Right hindlimb (tissue), 1 donor: Measurements from ENCODE around the gene SLC8A2.
A peak's percentile ranks its signal among the peaks of the same experiment; 100 is the strongest.
"Not testable (repeated sequence)": the region's sequence is repeated elsewhere in the genome, so short reads cannot be mapped to it uniquely, and the experiment has no call there.

Source experiments
- DNase-seq: peaks from one replicate; pipeline ENCODE4 v3.0.0-alpha.2; 2018

Gene SLC8A2

GRCh38 chr19:47428177-47428894 is 43.4 kb downstream of the SLC8A2 start:
- DNase-seq, result peak; percentile 81

DNA sequence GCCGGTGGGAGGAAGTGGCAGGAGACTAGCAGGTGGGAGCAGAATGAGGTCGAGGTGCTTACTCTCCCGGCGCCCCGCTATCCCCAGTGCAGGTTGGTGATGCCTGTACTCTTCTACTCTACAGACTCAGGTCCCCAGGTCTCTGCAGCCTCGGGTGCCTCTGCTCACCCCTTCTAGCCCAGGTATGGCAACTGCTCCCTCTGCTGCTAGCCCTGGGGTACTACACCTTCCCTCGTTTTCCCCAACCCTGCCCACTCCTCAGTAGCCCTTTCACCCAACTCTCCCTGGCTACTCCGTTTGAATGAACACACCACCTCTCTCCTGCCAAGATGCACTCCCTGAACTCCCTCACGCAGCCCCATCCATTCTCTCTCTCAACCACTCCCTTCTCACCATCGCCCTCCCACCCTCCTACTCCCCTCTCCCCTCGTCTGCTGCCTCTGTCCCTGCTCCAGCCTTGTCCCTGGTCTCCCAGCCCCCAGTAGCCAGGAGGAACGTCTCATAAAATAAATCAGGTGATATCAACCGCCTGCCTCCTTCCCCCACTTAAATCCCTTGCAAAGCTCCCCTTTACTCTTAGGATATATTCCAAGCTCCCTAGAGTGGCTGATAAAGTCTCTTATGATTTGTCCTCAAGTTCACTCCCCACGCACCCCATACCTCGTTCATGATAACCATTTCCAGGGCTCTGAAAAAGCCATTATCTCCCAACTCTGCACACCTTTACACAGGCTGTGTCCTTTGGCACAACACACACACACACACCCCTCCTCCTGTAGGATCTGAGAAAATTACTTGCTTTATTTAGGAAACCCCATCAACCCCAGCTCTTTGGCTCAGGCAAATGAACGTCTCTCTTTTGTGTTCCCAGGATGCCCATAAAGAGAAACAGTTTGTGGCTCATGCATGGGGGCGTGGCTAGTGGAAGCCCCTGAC is 44.2 kb downstream of the SLC8A2 start:
- DNase-seq, result peak; percentile 63

DNA sequence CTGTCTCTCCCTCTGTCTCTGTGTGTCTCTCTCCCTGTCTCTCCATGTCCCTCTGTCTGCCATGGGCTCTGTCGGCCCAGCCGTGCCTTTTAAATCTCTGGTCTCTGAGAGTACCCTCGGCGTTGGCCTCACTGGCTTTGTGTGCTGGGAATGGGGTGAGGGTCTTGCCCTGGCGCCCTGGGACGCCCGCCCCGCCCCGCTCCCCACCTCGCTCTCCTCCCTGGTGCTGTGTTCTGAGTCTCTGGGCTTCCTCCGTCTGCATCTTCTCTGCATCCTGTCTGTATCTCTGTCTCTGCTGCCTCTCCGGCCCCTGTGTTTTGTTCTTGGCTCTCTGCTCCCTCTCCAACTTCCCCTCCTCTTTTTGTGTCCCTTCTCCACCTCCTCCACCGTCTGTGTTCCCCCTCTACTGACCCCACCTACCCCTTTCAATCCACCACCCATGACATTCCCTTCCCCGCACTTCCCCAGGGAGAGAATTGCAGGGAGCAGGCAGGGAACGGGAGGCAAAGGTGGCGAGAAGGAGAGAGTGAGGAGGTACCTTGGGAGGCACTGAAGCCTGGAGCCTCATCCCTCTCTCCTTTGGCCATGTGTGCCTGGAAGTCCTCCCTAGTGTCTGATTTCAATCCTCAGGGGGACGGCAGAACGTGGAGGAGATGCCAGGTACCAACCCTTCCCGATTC is 48.4 kb downstream of the SLC8A2 start:
- DNase-seq, result no peak

DNA sequence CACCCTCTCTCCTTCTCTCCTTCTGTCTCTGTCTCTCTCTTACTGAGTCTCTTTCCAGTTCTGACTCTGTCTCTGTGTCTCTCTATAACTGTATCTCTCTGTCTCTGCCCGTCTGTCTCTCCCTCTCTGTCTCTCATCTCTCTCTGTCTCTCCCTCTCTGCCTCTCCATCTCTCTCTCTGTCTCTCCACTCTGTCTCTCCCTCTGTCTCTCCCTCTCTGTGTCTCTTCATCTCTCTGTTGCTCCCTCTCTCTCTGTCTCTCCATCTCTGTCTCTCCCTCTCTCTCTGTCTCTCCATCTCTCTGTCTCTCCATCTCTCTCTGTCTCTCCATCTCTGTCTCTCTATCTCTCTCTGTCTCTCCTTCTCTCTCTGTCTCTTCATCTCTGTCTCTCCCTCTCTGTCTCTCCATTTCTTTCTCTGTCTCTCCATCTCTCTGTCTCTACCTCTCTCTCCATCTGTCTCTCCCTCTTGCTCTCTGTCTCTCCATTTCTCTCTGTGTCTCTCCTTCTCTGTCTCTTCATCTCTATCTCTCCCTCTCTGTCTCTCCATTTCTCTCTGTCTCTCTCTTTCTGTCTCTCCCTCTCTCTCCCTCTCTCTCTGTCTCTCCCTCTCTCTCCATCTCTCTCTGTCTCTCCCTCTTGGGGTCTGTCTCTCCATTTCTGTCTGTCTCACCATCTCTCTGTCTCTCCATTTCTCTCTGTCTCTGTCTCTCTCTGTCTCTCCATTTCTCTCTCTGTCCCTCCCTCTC is 49.1 kb downstream of the SLC8A2 start:
- DNase-seq, result no peak

- no peak for DNase-seq
Observed at GRCh38 chr19:47421844-47422395, 49.8 kb downstream of the SLC8A2 start.

DNA sequence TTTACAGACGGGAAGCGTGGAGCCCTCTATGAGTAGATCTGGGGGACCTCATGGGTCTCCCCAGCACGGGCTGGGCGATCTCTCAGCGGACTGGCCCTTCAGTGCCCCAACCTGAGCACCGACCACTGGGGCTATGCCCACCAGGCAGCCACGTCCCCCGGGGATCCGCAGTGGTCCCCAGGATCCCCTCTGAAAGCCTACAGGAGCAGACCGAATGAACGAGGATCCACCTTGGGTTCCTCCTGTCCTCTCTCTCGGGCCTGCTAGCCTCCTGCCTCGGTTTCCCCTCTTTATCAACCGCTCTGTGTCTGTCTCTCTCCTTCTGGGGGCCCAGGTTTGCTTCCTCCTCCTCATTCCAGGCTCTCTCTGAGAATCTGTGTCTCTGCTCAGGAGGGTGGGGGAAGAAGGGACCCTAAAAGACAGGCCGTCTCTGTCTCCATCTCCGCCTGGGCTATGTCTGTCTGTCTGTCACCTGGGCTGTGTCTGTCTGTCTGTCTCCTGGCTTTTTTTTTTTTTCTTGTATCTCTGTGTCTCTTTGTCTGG is 50.4 kb downstream of the SLC8A2 start:
- no peak for DNase-seq

GRCh38 chr19:47419789-47420188 is 51.9 kb downstream of the SLC8A2 start:
- no peak for DNase-seq

GRCh38 chr19:47419030-47419783 is 52.5 kb downstream of the SLC8A2 start, which contains the start of gene MEIS3:
Gene MEIS3, minus strand, starts transcription at chr19:47419527. Its CDS starts 446 bp downstream, at chr19:47419081.
- DNase-seq, result no peak

DNA sequence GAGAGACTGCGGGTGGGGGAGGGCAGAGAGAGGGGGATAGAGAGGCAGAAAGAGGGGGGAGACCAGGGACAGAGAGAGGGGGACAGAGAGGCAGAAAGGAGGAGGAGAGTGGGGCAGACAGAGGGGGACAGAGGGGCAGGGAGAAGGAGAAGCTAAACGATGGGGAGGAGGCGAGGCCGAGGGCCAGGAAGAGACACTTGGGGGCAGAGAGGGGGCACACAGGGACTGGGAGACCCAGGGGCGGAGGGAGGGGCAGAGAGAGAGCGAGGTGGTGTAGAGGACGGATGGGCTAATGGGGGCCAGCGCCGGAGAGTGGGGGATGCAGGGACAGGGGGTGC is 53.0 kb downstream of the SLC8A2 start:
- no peak for DNase-seq

DNA sequence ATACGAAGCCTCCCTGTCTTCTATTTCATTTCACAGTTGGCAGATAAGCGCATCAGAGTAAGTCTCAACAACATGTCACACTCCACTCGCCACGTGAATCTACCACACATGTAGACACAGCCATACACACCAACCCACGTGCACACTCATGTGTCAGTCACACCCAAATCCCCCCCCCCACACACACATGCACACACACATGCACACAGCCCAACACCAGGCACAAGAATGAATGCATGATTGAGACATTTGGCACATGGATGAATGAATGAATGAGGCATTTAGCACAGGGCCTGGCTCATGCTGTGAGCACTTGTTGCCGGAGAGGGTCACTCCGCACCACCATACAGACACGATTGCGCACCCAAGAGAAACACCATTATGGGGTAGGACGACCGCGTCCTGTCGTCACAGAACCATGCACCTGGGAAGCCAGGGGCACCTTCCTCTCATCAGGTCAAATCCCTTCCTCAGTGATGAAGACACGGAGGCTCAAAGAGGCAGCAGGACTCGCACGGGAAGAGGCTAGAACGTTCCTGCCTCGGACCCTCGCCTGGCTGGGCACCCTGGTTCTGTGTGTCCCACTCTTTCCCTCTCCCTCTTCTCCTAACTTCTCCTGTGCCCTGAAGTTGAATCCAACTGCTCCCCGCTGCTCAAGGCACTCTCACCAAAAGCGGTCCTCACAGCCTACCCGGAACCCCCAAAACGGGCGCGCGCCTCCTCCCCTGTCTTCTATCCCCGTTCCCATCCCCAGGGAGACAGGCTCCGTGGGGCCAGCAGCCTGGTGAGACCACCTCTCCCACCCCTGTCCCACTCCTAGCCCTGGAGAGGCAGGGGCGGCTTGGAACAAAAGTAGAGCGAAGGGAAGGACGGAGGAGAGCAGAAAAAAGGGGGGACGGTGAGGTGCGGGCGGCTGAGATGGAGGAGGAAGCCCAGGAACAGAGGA is 53.7 kb downstream of the SLC8A2 start:
- DNase-seq, result no peak

DNA sequence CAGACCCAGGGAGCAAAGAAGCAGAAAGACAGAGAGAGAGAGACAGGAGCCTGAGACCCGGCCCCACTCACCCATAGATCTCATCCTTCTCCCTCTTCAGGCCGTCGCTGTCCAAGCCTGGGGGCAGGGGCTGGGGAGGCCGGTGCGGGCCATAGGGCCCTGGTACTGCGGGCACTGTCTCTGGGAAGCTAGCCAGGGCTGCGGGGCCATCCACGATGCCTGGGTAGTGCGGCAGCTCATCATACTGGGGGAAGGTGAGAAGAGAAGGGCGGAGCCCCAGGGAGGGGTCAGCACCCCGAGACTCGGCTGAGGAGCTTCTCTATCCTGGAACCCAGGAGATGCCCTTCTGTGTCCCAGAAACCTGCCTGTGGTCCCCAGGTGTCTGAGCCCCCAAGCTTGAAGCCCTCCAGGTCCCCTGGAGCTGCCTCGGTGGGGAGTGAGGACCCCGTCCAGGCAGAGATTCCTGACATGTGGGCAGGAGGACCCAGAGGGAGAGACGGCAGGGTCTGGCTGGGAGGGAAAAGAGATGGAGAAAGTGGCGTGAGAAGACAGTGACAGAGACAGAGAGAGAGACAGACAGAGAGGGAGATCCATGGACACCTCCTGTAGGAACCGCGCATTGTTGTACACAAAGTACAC is 54.5 kb downstream of the SLC8A2 start:
- DNase-seq, result no peak

- DNase-seq, result no peak
Observed at GRCh38 chr19:47416643-47416985, 55.1 kb downstream of the SLC8A2 start.

GRCh38 chr19:47415953-47416642 is 55.6 kb downstream of the SLC8A2 start:
- no peak for DNase-seq

- DNase-seq, result no peak
Observed at GRCh38 chr19:47414469-47414868, 57.2 kb downstream of the SLC8A2 start.

DNA sequence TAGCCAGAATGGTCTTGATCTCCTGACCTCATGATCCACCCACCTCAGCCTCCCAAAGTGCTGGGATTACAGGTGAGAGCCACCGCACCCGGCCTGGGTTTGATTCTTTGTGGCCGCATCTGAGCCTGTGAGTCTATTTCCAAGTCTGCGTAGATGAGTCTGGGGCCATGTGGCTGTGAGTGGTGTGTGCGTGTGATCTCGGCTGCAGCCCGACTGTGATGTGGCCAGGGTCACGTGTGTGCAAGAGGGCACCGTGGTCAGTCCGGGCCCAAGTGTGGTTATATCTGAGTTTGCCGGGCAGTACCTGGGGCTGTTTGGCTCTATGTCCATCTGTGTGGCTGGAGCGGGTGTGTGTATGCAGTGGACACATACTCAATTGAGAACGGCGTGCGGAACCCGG is 57.8 kb downstream of the SLC8A2 start:
- DNase-seq, result no peak

DNA sequence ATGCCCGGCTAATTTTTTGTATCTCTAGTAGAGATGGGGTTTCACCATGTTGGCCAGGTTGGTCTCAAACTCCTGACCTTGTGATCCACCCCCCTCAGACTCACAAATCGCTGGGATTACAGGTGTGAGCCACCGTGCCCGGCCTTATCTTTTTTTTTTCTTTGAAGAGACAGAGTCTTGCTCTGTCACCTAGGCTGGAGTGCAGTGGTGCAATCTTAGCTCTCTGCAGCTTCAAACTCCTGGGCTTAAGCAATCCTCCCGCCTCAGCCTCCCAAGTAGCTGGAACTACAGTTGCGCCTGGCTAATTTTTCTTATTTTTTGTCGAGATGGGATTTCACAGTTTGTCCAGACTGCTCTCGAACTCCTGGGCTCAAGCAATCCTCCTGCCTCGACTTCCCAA is 60.0 kb downstream of the SLC8A2 start:
- DNase-seq, result not testable (repeated sequence)

- no peak for DNase-seq
Observed at GRCh38 chr19:47411101-47411500, 60.6 kb downstream of the SLC8A2 start.

DNA sequence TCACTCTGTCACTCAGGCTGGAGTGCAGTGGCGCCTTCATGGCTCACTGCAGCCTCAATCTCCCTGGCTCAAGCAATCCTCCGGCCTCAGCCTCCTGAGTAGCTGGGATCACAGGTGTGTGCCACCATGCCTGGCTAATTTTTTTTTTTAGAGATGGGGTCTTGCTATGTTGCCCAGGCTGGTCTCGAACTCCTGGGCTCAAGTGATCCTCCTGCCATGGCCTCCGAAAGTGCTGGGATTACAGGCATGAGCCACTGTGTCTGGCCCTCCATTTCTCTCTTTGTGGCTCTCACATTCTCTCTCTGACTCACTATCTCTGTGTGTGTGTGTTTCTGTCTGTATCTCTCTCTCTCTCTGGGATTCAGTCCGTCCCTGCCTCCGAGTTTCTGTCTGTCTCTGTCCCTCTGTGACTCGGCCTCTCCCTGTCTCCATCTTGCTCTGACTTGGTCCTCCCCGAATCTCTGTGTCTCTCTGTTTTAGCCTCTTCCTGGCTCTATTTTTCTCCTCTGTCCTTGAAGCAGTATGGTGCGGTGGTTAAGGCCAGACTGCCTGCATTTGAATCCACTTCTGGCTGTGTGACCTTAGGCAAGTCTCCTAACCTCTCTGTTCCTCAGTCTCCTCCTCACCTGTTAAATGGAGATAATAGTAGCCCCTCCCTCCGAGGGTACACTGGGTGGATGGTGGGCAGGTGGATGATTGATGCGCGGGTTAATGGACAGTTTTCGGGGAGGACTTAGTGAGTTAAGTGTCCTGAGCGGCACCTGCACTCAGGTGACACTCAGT is 63.3 kb downstream of the SLC8A2 start:
- no peak for DNase-seq
